Keratinocyte (primary cell): ENCODE measurements around the gene A3GALT2. TPM values are rescaled to one million over a fixed set of nuclear protein-coding genes. Genes with fewer than 3 reads are reported as not detected.

Experiments used
- DNase-seq: peaks from one replicate; pipeline ENCODE4 v3.0.0-alpha.2; 2011; ENCODE audit warnings: low read depth, missing footprints, low spot score
- FAIRE-seq: peaks from 2 replicates; lab custom pipeline; 2011; peaks lifted over from hg19 to GRCh38; lab: Jason Lieb, UNC
- H2AFZ ChIP-seq: 2 replicates; pipeline ENCODE4 v1.6.0; 2012; ENCODE audit warnings: low read length, control low read depth, inconsistent platforms; ENCODE audit not compliant: control insufficient read depth
- H3K27ac ChIP-seq: 2 replicates; pipeline ENCODE4 v1.5.1; 2011; ENCODE audit warnings: low read length; ENCODE audit not compliant: control insufficient read depth, insufficient read depth
- H3K27me3 ChIP-seq: 3 replicates; pipeline ENCODE4 v1.6.0; 2011; ENCODE audit warnings: low read length; ENCODE audit not compliant: control insufficient read depth, insufficient read depth; ENCODE audit errors: extremely low read depth
- H3K36me3 ChIP-seq, 2 experiments: 2 replicates in 1 of 2; 3 replicates in 1 of 2; pipeline ENCODE4 v1.5.1; 2011; ENCODE audit warnings: low read length in 2 of 2, mild to moderate bottlenecking in 1 of 2; ENCODE audit not compliant: control insufficient read depth in 2 of 2, insufficient read depth in 2 of 2; ENCODE audit errors: extremely low read depth in 1 of 2
- H3K4me1 ChIP-seq: 3 replicates; pipeline ENCODE4 v1.5.1; 2011; ENCODE audit warnings: low read length; ENCODE audit not compliant: control insufficient read depth, insufficient read depth; ENCODE audit errors: extremely low read depth
- H3K4me2 ChIP-seq: 3 replicates; pipeline ENCODE4 v1.6.0; 2011; ENCODE audit warnings: low read depth, low read length; ENCODE audit not compliant: control insufficient read depth, insufficient read depth; ENCODE audit errors: extremely low read depth
- H3K4me3 ChIP-seq, 3 experiments: fragments of 200-600 bp in 1 of 3; sonication (generic) in 1 of 3; 2 replicates in 2 of 3; 3 replicates in 1 of 3; pipeline ENCODE4 v1.5.1; 2011 to 2016; ENCODE audit warnings: low read length in 3 of 3, mild to moderate bottlenecking in 3 of 3, control low read depth in 2 of 3, inconsistent platforms in 1 of 3, low read depth in 1 of 3, mixed read lengths in 1 of 3, mixed run types in 1 of 3, moderate library complexity in 1 of 3; ENCODE audit not compliant: control insufficient read depth in 2 of 3, insufficient read depth in 2 of 3; ENCODE audit errors: extremely low read depth in 1 of 3
- H3K79me2 ChIP-seq: 2 replicates; pipeline ENCODE4 v1.6.0; 2012; ENCODE audit warnings: low read length; ENCODE audit not compliant: control insufficient read depth, insufficient read depth
- H3K9ac ChIP-seq: 3 replicates; pipeline ENCODE4 v1.6.0; 2011; ENCODE audit warnings: low read length; ENCODE audit not compliant: control insufficient read depth, insufficient read depth; ENCODE audit errors: extremely low read depth
- H3K9me1 ChIP-seq: 3 replicates; pipeline ENCODE4 v1.6.0; 2011; ENCODE audit warnings: low read length; ENCODE audit not compliant: control insufficient read depth, insufficient read depth; ENCODE audit errors: extremely low read depth
- H3K9me3 ChIP-seq: 2 replicates; pipeline ENCODE4 v1.5.1; 2012; ENCODE audit warnings: low read depth, low read length; ENCODE audit not compliant: control insufficient read depth
- H4K20me1 ChIP-seq: 3 replicates; pipeline ENCODE4 v1.6.0; 2011; ENCODE audit warnings: low read length; ENCODE audit not compliant: control insufficient read depth, insufficient read depth; ENCODE audit errors: extremely low read depth
- CTCF ChIP-seq, 3 experiments: IDR thresholded peaks in 1 of 3; conservative IDR thresholded peaks in 1 of 3; optimal IDR thresholded peaks in 1 of 3; 2 replicates in 2 of 3; 3 replicates in 1 of 3; pipeline versions ENCODE3 to v1.5.1; 2011; ENCODE audit warnings: low read length in 3 of 3, mild to moderate bottlenecking in 3 of 3, moderate library complexity in 2 of 3, control low read depth in 1 of 3, inconsistent platforms in 1 of 3; ENCODE audit not compliant: insufficient read depth in 2 of 3; ENCODE audit errors: extremely low read depth in 1 of 3
- EZH2 ChIP-seq: IDR thresholded peaks from one replicate; pipeline ENCODE4 v1.6.1; 2012; ENCODE audit warnings: inconsistent platforms, mild to moderate bottlenecking, low read length, moderate library complexity
- dilution Hi-C: fragments of 300-500 bp; cut with MboI; formaldehyde crosslinking; loops from one replicate; pipeline ENCODE4 v1.7.0; 2020; ENCODE audit warnings: low sequenced_read_pairs; ENCODE audit not compliant: extremely low pct_ligation_motif_present
- polyA plus RNA-seq, 5 experiments: library from polyadenylated mRNA; depleted of rRNA in 3 of 5; stranded (reverse) in 3 of 5; stranded (forward) in 1 of 5; unstranded in 1 of 5; fragments of >200 nt; gene quantifications; 1 replicate in 1 of 5; 2 replicates in 3 of 5; 3 replicates in 1 of 5; pipeline versions ENCODE4 v1.2.1 to v1.2.3, GENCODE V29; 2011 to 2012; ENCODE audit warnings: missing spikeins in 2 of 5, low read depth in 1 of 5, low replicate concordance in 1 of 5

The A3GALT2 gene
- polyA plus RNA-seq, 1 donor (not counting 4 experiments of a cell fraction or from before 2014, with no cell fraction given): not detected

- H4K20me1 ChIP-seq: peaks cover 46% of the 10 kb centered on the region
- H3K79me2 ChIP-seq: peaks cover 17% of the 10 kb centered on the region
- no peak overlapping the region for H3K9ac ChIP-seq
- no peaks in the 10 kb centered on the region for H3K27me3 ChIP-seq
- dilution Hi-C loops: no loop called here
- DNase-seq: peak; percentile 95
- H3K27ac ChIP-seq: no peak overlapping the region
- no peak overlapping the region for H3K4me3 ChIP-seq
- H3K9me1 ChIP-seq: no peaks in the 10 kb centered on the region
- no peaks in the 10 kb centered on the region for H3K9me3 ChIP-seq
- peaks cover 78 to 80% of the 10 kb centered on the region in 2 experiments for H3K36me3 ChIP-seq
- H3K4me2 ChIP-seq: no peak overlapping the region
- TF ChIP-seq CTCF (optimal IDR thresholded peaks at IDR 0.05 in 1 of 3, IDR thresholded peaks at IDR 0.05 in 1 of 3, conservative IDR thresholded peaks at IDR 0.05 in 1 of 3; ENCODE audit: extremely low read depth in 1 of 3, insufficient read depth in 2 of 3, low read length in 3 of 3): peak in 1 of 3 experiments; percentile 19
- TF ChIP-seq EZH2: no peak
- H2AFZ ChIP-seq: no peak overlapping the region
- peak; percentile 99 for FAIRE-seq
- H3K4me1 ChIP-seq: peaks cover 48% of the 10 kb centered on the region
Observed at GRCh38 chr1:33327587-33328325, 6.9 kb upstream of the A3GALT2 start.

GRCh38 chr1:33326785-33327184, 5.9 kb upstream of the A3GALT2 start:
- H3K36me3 ChIP-seq: peaks cover 70 to 73% of the 10 kb centered on the region in 2 experiments
- peaks cover 10% of the 10 kb centered on the region for H3K79me2 ChIP-seq
- no peaks in the 10 kb centered on the region for H3K27me3 ChIP-seq
- no peak overlapping the region for H3K9ac ChIP-seq
- no peak overlapping the region for H3K4me2 ChIP-seq
- H3K9me1 ChIP-seq: no peaks in the 10 kb centered on the region
- no peak for FAIRE-seq
- DNase-seq: no peak
- no peak overlapping the region for H2AFZ ChIP-seq
- no peaks in the 10 kb centered on the region for H3K9me3 ChIP-seq
- no peak overlapping the region for H3K27ac ChIP-seq
- H3K4me1 ChIP-seq: peaks cover 39% of the 10 kb centered on the region
- peaks cover 41% of the 10 kb centered on the region for H4K20me1 ChIP-seq
- TF ChIP-seq CTCF (optimal IDR thresholded peaks at IDR 0.05 in 1 of 3, IDR thresholded peaks at IDR 0.05 in 1 of 3, conservative IDR thresholded peaks at IDR 0.05 in 1 of 3; ENCODE audit: extremely low read depth in 1 of 3, insufficient read depth in 2 of 3, low read length in 3 of 3) (no peak), EZH2 (no peak)
- dilution Hi-C loops: no loop called here
- no peak overlapping the region for H3K4me3 ChIP-seq
